PC-9 (cell line): ENCODE data around the gene SLC6A9. TPM values are rescaled to one million over a fixed set of nuclear protein-coding genes. Genes with fewer than 3 reads are reported as not detected.
A peak's percentile ranks its signal among the peaks of the same experiment; 100 is the strongest.

Experiments used
- BruUV-seq: library from RNA; stranded (reverse); fragments of 400-500 nt; replicated peaks from 2 replicates; lab custom pipeline; 2021; lab: Mats Ljungman, UMichigan
- CTCF ChIA-PET: fragments of 300-600 bp; sonication (Branson Sonifier 250); formaldehyde crosslinking; loops from one replicate; lab custom pipeline; 2022; ENCODE audit warnings: antibody characterized with exemption; lab: Charles Lee
- POLR2A ChIA-PET: fragments of 300-600 bp; sonication (Branson Sonifier 250); formaldehyde crosslinking; loops from one replicate; lab custom pipeline; 2022; ENCODE audit warnings: antibody characterized with exemption; ENCODE audit not compliant: unreplicated experiment; lab: Charles Lee
- DNase-seq, 2 experiments: peaks; one replicate each; pipeline versions ENCODE4 v3.0.0 to v3.0.0-alpha.2; 2015 to 2022; ENCODE audit warnings: mixed read lengths in 1 of 2
- H2AFZ ChIP-seq: fragments of 200-600 bp; sonication (generic); 2 replicates; pipeline ENCODE4 v1.8.1; 2017; ENCODE audit warnings: antibody characterized with exemption
- H3F3A ChIP-seq: fragments of 200-600 bp; sonication (generic); 2 replicates; pipeline ENCODE4 v1.8.1; 2017; ENCODE audit warnings: antibody characterized with exemption, mild to moderate bottlenecking, low read depth; ENCODE audit not compliant: insufficient read depth
- H3K27ac ChIP-seq: fragments of 200-600 bp; sonication (generic); 2 replicates; pipeline ENCODE4 v1.6.1; 2016; ENCODE audit warnings: mixed run types
- H3K27me3 ChIP-seq: fragments of 200-600 bp; sonication (generic); 2 replicates; pipeline ENCODE4 v1.6.1; 2016; ENCODE audit warnings: low read depth, mixed run types; ENCODE audit not compliant: insufficient read depth
- H3K36me3 ChIP-seq: fragments of 200-600 bp; sonication (generic); 2 replicates; pipeline ENCODE4 v1.6.1; 2016; ENCODE audit warnings: low read depth, mixed run types
- H3K4me1 ChIP-seq: fragments of 200-600 bp; sonication (generic); replicated peaks from 2 replicates; pipeline ENCODE4 v1.6.1; 2016; ENCODE audit warnings: mixed run types; ENCODE audit not compliant: insufficient read depth
- H3K4me2 ChIP-seq: fragments of 200-600 bp; sonication (generic); 2 replicates; pipeline ENCODE4 v1.6.1; 2017; ENCODE audit warnings: mixed run types
- H3K4me3 ChIP-seq: fragments of 200-600 bp; sonication (generic); 2 replicates; pipeline ENCODE4 v1.6.1; 2016; ENCODE audit warnings: mixed run types
- H3K79me2 ChIP-seq: fragments of 200-600 bp; sonication (generic); 2 replicates; pipeline ENCODE4 v1.6.1; 2017; ENCODE audit warnings: low read depth, mixed run types
- H3K9me2 ChIP-seq: fragments of 200-600 bp; sonication (generic); 2 replicates; pipeline ENCODE4 v1.8.1; 2017; ENCODE audit warnings: mild to moderate bottlenecking; ENCODE audit not compliant: insufficient read depth
- H3K9me3 ChIP-seq: fragments of 200-600 bp; sonication (generic); 2 replicates; pipeline ENCODE4 v1.8.1; 2016; ENCODE audit warnings: low read depth; ENCODE audit not compliant: insufficient read depth
- H4K20me1 ChIP-seq: fragments of 200-600 bp; sonication (generic); 2 replicates; pipeline ENCODE4 v1.8.1; 2017; ENCODE audit not compliant: insufficient read depth
- CTCF ChIP-seq: fragments of 200-600 bp; sonication (generic); conservative IDR thresholded peaks from 2 replicates; pipeline ENCODE4 v1.6.1; 2017; ENCODE audit warnings: mixed run types, antibody characterized with exemption, mild to moderate bottlenecking, moderate library complexity
- EZH2 ChIP-seq: fragments of 200-600 bp; sonication (generic); IDR thresholded peaks from 2 replicates; pipeline ENCODE4 v1.8.0; 2017; ENCODE audit warnings: antibody characterized with exemption, low read depth
- intact Hi-C: fragments of 100-400 bp; cut with micrococcal nuclease; formaldehyde crosslinking; loops from one replicate; pipeline ENCODE4 v1.10.0; 2022; ENCODE audit not compliant: unreplicated experiment
- total RNA-seq: library from RNA; stranded (reverse); gene quantifications from 2 replicates; pipeline ENCODE4 v1.2.3, GENCODE V29; 2021

SLC6A9 gene
- total RNA-seq, 1 experiment from 2014 or later, result 70.1 TPM

GRCh38 chr1:43969746-43970466, 61.4 kb downstream of the SLC6A9 start, which contains the start of gene DPH2:
DPH2 (plus strand) TSS chr1:43970010; CDS start chr1:43970176, 166 bp downstream.
- DNase-seq, result peak; percentile 93
- ChIA-PET CTCF (interaction anchor here (0.6 to 1.3 kb wide), 2 partner anchors 37 to 78 kb away, joined by 4 to 8 read pairs; no protein-coding TSS in a partner anchor), POLR2A (interaction anchor here (0.7 kb wide), 2 partner anchors 23 to 388 kb away, joined by 3 to 4 read pairs; partner anchors contain the start of gene IPO13)

GRCh38 chr1:43969416-43969745, 61.9 kb downstream of the SLC6A9 start:
- Histone ChIP-seq H3K36me3 (0 out of 2 replicates have a peak, but pooled peaks cover 6% of the 10 kb centered on the region), H2AFZ (peak overlapping the region; percentile 65; the same call in 1 of the 2 replicates), H3K27ac (no peak overlapping the region), H3K4me1 (peaks cover 15% of the 10 kb centered on the region), H3K9me2 (no peaks in the 10 kb centered on the region), H3K9me3 (no peaks in the 10 kb centered on the region), H4K20me1 (no peaks in the 10 kb centered on the region), H3F3A (peaks cover 30% of the 10 kb centered on the region), H3K4me2 (peak overlapping the region; percentile 96), H3K27me3 (no peaks in the 10 kb centered on the region), H3K4me3 (peak overlapping the region; percentile 100; the same call in 1 of the 2 replicates), H3K79me2 (peaks cover 19% of the 10 kb centered on the region)
- ChIA-PET POLR2A (interaction anchor here (0.7 kb wide), 2 partner anchors 23 to 388 kb away, joined by 3 to 4 read pairs; partner anchors contain the start of gene IPO13), CTCF (interaction anchor here (1.3 kb wide), 1 partner anchor 36 kb away, joined by 4 read pairs; no protein-coding TSS in a partner anchor)
- TF ChIP-seq EZH2 (no peak), CTCF (no peak)
- no TSS peak for BruUV-seq
- DNase-seq, result no peak
- intact Hi-C loops, result loop anchor here (1.0 kb wide), 1 partner anchor 23 kb away; the partner anchor contains the start of gene IPO13

More at GRCh38 chr1:43969746-43970466, 61.4 kb downstream of the SLC6A9 start, which contains the start of gene DPH2:
- Histone ChIP-seq H3K36me3 (0 out of 2 replicates have a peak, but pooled peaks cover 6% of the 10 kb centered on the region), H3K79me2 (peaks cover 19% of the 10 kb centered on the region), H3K4me2 (peak within 1 kb of the TSS; percentile 96), H3K4me3 (peak within 1 kb of the TSS; percentile 100), H3K9me3 (no peaks in the 10 kb centered on the region), H2AFZ (peak within 1 kb of the TSS; percentile 86), H4K20me1 (no peaks in the 10 kb centered on the region), H3K27me3 (no peaks in the 10 kb centered on the region), H3K9me2 (no peaks in the 10 kb centered on the region), H3F3A (peaks cover 31% of the 10 kb centered on the region), H3K27ac (no peak within 1 kb of the TSS), H3K4me1 (peaks cover 15% of the 10 kb centered on the region)
- TF ChIP-seq EZH2, result no peak
- no peak for TF ChIP-seq CTCF
- intact Hi-C loops, result loop anchor here (1.0 to 10.0 kb wide), 2 partner anchors 24 to 265 kb away; partner anchors contain the start of genes IPO13 and ST3GAL3
- TSS peak; percentile 39 for BruUV-seq

- Histone ChIP-seq H3K79me2 (peaks cover 19% of the 10 kb centered on the region), H3K4me2 (no peak overlapping the region), H3K9me2 (no peaks in the 10 kb centered on the region), H3K27me3 (no peaks in the 10 kb centered on the region), H3K4me1 (peaks cover 8% of the 10 kb centered on the region), H2AFZ (no peak overlapping the region), H3K4me3 (no peak overlapping the region), H3F3A (peaks cover 20% of the 10 kb centered on the region), H3K27ac (no peak overlapping the region), H3K36me3 (0 out of 2 replicates have a peak, but pooled peaks cover 6% of the 10 kb centered on the region), H4K20me1 (no peaks in the 10 kb centered on the region), H3K9me3 (no peaks in the 10 kb centered on the region)
- no TSS peak for BruUV-seq
- intact Hi-C loops, result no loop called here
- no peak for TF ChIP-seq EZH2
- TF ChIP-seq CTCF, result no peak
- POLR2A ChIA-PET, result no interaction called here
- CTCF ChIA-PET, result interaction anchor here (0.6 kb wide), 1 partner anchor 312 kb away, joined by 3 read pairs; no protein-coding TSS in a partner anchor
- peak in 1 of 2 experiments; percentile 29 for DNase-seq
Measured at GRCh38 chr1:43968348-43968948, 62.8 kb downstream of the SLC6A9 start.
